Left renal cortex interstitium (tissue), 4 donors: ENCODE measurements around the gene CBX4. TPM values are rescaled to one million over a fixed set of nuclear protein-coding genes. Genes with fewer than 3 reads are reported as not detected.

Experiments used
- DNase-seq, 4 donors: peaks; one replicate each; pipeline ENCODE4 v3.0.0-alpha.2; 2013; ENCODE audit warnings: low read depth in 4 of 4, low spot score in 2 of 4, missing footprints in 1 of 4
- polyA plus RNA-seq, 4 donors: library from polyadenylated mRNA; unstranded; fragments of 120-200 nt; gene quantifications; one replicate each; pipeline ENCODE4 v1.2.1, GENCODE V29; 2013; ENCODE audit not compliant: insufficient read length in 4 of 4

The CBX4 gene
- polyA plus RNA-seq: 10 to 100 TPM; 11.9 to 17.4 (median 14.6) TPM

- DNase-seq: peak in 2 of 4 donors; percentile 84 to 90
Measured at GRCh38 chr17:79839356-79840268, at the start of gene CBX4. Gene CBX4 (minus strand): TSS chr17:79839440. CDS start chr17:79839251, 189 bp downstream.

- DNase-seq: no peak
Measured at GRCh38 chr17:79888009-79888540, 48.8 kb upstream of the CBX4 start.

- no peak for DNase-seq
Measured at GRCh38 chr17:79887451-79887991, 48.3 kb upstream of the CBX4 start.

- DNase-seq: no peak
Measured at GRCh38 chr17:79883202-79883601, 44.0 kb upstream of the CBX4 start.

- DNase-seq: no peak
Measured at GRCh38 chr17:79878329-79878947, 39.2 kb upstream of the CBX4 start.

GRCh38 chr17:79877041-79877440 lies 37.8 kb upstream of the CBX4 start:
- DNase-seq: no peak

GRCh38 chr17:79875511-79875910 lies 36.3 kb upstream of the CBX4 start:
- DNase-seq: no peak

- DNase-seq: no peak
Measured at GRCh38 chr17:79874329-79874981, 35.2 kb upstream of the CBX4 start.

GRCh38 chr17:79873583-79873982 lies 34.3 kb upstream of the CBX4 start:
- DNase-seq: no peak

- no peak for DNase-seq
Measured at GRCh38 chr17:79872762-79873161, 33.5 kb upstream of the CBX4 start.

- DNase-seq: no peak
Measured at GRCh38 chr17:79871131-79871530, 31.9 kb upstream of the CBX4 start.

GRCh38 chr17:79870540-79870939 lies 31.3 kb upstream of the CBX4 start:
- DNase-seq: no peak

- no peak for DNase-seq
Measured at GRCh38 chr17:79866791-79867518, 27.7 kb upstream of the CBX4 start.

GRCh38 chr17:79865351-79866210 lies 26.3 kb upstream of the CBX4 start:
- DNase-seq: no peak

- DNase-seq: no peak
Measured at GRCh38 chr17:79864617-79865250, 25.5 kb upstream of the CBX4 start.

GRCh38 chr17:79864147-79864546 lies 24.9 kb upstream of the CBX4 start:
- no peak for DNase-seq

- no peak for DNase-seq
Measured at GRCh38 chr17:79862771-79863440, 23.7 kb upstream of the CBX4 start.

- no peak for DNase-seq
Measured at GRCh38 chr17:79862238-79862637, 23.0 kb upstream of the CBX4 start.
